T-helper 17 cell (primary cell): ENCODE data around the gene SPON2. TPM values are rescaled to one million over a fixed set of nuclear protein-coding genes. Genes with fewer than 3 reads are reported as not detected.
A peak's percentile ranks its signal among the peaks of the same experiment; 100 is the strongest.

ENCODE experiments used
- ATAC-seq: fragments of 150-1000 bp; cut with Tn5 transposase; 2 replicates; pipeline ENCODE4 v1.10.0; 2021; ENCODE audit warnings: mild to moderate bottlenecking, moderate library complexity
- DNase-seq, 3 donors: peaks; one replicate each; pipeline versions ENCODE4 v3.0.0 to v3.0.0-alpha.2; 2020 to 2021
- H3K9me3 ChIP-seq: one replicate; pipeline ENCODE4 v1.7.0; 2013; ENCODE audit warnings: low read length, mild to moderate bottlenecking; ENCODE audit not compliant: control insufficient read depth, poor library complexity, severe bottlenecking
- H3K27ac Mint-ChIP-seq: one replicate; pipeline ENCODE4 v1.8.0; 2022; ENCODE audit warnings: mild to moderate bottlenecking, moderate library complexity, mixed read lengths
- H3K27me3 Mint-ChIP-seq: one replicate; pipeline ENCODE4 v1.8.0; 2022; ENCODE audit warnings: mixed read lengths
- H3K36me3 Mint-ChIP-seq: one replicate; pipeline ENCODE4 v1.8.0; 2022; ENCODE audit warnings: low read depth, mixed read lengths
- H3K4me1 Mint-ChIP-seq: one replicate; pipeline ENCODE4 v1.8.0; 2022; ENCODE audit warnings: mild to moderate bottlenecking, mixed read lengths
- H3K4me3 Mint-ChIP-seq: one replicate; pipeline ENCODE4 v1.8.0; 2022; ENCODE audit warnings: mild to moderate bottlenecking, moderate library complexity, mixed read lengths
- total RNA-seq, 4 donors: library from RNA in 2 of 4; stranded (reverse) in 2 of 4; gene quantifications; one replicate each; pipeline ENCODE4 v1.2.3 and lab custom pipeline; 2022 to 2026

The SPON2 gene
- total RNA-seq, 2 donors from 2014 or later, result 5.2 to 7.4 TPM

DNA sequence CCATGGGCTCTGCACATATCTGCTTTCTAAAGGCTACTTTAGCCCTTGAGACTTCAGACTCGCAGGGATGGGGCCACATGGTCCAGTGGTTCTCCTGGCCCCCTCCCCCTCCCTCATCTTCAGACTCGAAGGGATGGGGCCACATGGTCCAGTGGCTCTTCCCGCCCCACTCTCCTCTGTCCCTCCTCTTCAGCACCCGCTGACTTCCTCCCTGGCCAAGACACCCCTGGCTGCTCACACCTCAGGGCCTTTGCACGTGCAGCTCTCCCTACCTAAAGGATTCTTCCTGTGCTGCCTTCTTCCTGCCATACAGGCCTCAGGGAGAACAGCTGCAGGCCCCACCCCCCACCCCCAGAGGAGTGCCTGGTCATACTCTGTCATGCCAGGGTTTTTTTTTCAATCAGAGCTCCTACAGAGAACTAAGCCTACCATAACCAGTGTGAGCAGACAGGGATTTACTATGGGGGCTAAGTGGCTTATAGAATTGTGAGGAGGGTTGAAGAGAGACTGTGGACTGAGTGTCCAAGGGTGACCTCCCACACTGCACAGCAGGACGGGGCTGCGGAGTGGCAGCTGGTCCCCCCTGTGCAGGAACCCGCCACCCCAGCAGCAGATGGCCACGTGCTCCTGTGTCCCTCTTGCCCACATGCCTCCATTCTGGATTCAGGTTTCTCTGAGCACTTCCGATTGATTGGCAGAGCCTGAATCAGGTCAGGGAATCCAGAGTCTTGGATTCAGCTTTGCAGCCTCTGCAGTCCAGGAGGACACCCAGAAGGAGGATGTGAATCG lies 6.1 kb upstream of the SPON2 start:
- Mint-ChIP-seq H3K36me3 (peaks cover 4% of the 10 kb centered on the region), H3K4me3 (no peak overlapping the region), H3K27me3 (no peaks in the 10 kb centered on the region), H3K4me1 (peaks cover 6% of the 10 kb centered on the region), H3K27ac (no peak overlapping the region)
- DNase-seq, result no peak
- ATAC-seq, result no peak
- H3K9me3 ChIP-seq, result peaks cover 4% of the 10 kb centered on the region

DNA sequence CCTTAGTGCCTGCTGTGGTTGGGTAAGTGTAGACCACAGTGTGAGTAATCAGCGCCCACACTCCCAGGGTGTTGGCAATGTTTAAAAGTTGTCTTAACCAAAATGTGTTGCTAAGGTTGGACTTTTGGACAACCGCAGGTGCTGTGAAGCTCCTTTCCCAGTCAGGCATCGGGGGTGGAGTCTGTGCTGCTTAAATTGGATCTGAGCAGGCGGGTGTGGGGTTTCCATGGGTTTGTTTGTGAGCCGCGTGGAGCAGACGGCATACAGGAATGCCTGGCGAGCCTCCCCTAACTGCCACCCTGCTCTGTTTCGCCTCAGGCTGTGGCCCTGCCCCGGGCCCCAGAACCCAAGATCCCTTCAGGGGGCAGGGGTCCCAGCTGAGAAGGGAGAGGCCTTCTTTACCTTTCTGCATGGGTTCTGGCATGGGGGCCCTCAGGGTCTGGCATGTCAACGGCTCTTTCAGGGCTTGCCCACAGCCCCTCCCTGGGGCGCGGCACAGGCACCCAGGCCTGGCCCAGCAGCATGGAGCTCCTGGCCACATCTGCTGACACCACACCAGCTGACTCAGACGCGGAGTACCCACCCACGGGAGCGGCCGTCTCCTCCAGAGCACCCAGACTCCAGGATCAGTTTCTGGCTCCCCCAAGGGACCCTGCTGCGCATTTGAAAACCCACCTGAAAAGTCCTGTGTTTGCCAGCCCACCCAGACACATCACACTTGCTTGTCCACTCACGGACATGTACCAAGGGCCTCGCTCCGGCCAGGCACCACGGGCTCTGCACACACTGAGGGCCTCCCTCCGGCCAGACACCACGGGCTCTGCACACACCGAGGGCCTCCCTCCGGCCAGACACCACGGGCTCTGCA lies 5.1 kb upstream of the SPON2 start:
- ATAC-seq, result no peak

DNA sequence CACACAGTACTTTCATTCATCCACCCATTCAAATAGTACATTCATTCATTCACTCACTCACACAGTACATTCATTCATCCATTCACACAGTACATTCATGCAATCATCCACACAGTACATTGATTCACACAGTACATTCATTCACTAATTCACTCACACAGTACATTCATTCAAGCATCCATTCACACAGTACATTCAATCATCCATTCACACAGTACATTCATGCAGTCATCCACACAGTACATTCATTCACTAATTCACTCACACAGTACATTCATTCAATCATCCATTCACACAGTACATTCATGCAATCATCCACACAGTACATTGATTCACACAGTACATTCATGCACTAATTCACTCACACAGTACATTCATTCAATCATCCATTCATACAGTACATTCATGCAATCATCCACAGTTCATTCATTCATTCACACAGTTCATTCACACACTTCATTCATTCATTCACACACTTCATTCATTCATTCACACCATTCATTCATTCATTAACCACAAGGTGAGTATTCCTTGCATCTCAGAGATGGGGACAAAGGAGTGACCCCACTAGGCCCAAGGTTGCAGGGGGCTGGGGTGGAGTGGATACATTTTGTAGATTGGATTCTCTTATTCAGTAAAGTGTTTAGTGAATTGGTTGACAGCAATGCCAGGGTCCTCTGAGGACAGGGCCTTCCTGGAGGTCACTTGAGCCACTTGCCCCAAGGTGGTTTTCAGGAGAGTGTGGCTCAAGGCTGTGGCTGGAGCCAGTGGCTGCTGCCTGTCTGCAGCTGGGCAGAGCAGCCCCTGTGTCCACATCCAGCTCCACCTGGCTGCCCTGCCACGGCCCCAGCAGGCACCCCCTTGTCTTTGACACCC lies 4.3 kb upstream of the SPON2 start:
- ATAC-seq (no peak), DNase-seq (no peak)
- Mint-ChIP-seq H3K27ac (peak overlapping the region; percentile 19), H3K4me3 (no peak overlapping the region), H3K27me3 (no peaks in the 10 kb centered on the region), H3K4me1 (peaks cover 4% of the 10 kb centered on the region), H3K36me3 (peaks cover 4% of the 10 kb centered on the region)
- H3K9me3 ChIP-seq, result peaks cover 4% of the 10 kb centered on the region

More for the DNA sequence above, 5.1 kb upstream of the SPON2 start:
- no peak for DNase-seq
- Mint-ChIP-seq H3K4me1 (peaks cover 4% of the 10 kb centered on the region), H3K27ac (peak overlapping the region; percentile 19), H3K27me3 (no peaks in the 10 kb centered on the region), H3K4me3 (no peak overlapping the region), H3K36me3 (peaks cover 4% of the 10 kb centered on the region)
- peaks cover 4% of the 10 kb centered on the region for H3K9me3 ChIP-seq

DNA sequence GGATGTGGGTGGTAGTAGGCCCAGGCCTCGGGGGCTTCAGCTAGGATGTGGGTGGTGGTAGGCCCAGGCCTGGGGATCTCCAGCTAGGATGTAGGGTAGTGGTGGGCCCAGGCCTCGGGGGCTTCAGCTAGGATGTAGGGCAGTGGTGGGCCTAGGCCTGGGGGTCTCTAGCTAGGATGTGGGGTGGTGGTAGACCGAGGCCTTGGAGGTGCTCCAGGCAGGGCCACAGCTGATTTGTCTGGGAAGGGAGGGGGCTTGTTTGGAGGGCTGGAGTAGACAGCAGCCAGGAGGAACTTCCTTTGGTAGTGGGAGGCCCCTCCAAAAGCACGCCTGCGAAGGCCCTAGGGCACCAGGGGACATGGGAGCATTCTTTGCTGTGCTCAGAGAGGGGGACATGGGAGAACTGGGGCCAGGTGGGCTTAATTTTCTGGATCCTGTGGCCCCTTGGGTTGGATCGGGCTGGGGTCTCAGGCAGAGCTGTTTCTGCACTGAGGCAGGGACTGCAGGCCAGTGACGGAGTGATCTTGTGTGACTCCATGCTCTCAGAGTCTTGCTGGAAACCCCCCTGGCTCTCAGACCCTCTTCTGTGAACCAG lies 3.3 kb upstream of the SPON2 start:
- Mint-ChIP-seq H3K27ac (no peak overlapping the region), H3K4me3 (no peak overlapping the region)
- ATAC-seq, result no peak

DNA sequence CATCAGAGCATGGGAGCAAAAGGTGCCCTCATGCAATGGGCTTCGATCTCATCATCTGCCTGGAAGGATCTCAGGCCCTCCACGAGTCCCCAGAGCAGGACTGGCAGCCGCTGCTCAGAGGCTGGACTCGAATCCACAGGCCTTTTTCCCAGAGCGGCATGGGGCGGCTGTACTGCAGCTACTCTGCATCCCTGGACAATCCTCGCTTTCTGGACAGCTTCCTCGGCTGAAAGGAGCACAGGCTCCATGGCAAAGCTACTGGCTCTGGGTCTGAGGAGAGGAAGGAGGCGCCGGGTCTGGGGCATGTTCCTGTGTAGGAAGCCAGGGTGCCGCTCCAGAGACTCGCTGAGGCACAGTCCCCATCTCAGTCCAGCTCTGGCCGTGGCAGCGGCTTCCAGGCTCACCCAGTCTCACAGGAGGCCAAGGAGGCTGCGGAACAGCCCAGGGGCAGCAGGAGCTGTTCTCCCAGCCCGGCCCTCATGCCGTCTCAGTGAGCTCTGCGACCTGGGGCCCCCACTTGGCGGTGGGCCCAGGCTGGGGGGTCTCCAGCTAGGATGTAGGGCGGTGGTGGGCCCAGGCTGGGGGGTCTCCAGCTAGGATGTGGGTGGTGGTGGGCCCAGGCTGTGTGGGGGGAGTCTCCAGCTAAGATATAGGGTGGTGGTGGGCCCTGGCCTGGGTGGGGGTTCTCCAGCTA lies 2.7 kb upstream of the SPON2 start:
- H3K36me3 Mint-ChIP-seq, result peaks cover 4% of the 10 kb centered on the region
- peaks cover 9% of the 10 kb centered on the region for H3K27me3 Mint-ChIP-seq
- H3K9me3 ChIP-seq, result no peaks in the 10 kb centered on the region
- no peak overlapping the region for H3K4me3 Mint-ChIP-seq
- DNase-seq (no peak), ATAC-seq (no peak)
- peak overlapping the region; percentile 27 for H3K27ac Mint-ChIP-seq
- H3K4me1 Mint-ChIP-seq, result peaks cover 10% of the 10 kb centered on the region

More for the DNA sequence above, 3.3 kb upstream of the SPON2 start:
- Mint-ChIP-seq H3K4me1 (peaks cover 10% of the 10 kb centered on the region), H3K36me3 (peaks cover 4% of the 10 kb centered on the region), H3K27me3 (peaks cover 5% of the 10 kb centered on the region)
- H3K9me3 ChIP-seq, result peaks cover 1% of the 10 kb centered on the region
- no peak for DNase-seq

DNA sequence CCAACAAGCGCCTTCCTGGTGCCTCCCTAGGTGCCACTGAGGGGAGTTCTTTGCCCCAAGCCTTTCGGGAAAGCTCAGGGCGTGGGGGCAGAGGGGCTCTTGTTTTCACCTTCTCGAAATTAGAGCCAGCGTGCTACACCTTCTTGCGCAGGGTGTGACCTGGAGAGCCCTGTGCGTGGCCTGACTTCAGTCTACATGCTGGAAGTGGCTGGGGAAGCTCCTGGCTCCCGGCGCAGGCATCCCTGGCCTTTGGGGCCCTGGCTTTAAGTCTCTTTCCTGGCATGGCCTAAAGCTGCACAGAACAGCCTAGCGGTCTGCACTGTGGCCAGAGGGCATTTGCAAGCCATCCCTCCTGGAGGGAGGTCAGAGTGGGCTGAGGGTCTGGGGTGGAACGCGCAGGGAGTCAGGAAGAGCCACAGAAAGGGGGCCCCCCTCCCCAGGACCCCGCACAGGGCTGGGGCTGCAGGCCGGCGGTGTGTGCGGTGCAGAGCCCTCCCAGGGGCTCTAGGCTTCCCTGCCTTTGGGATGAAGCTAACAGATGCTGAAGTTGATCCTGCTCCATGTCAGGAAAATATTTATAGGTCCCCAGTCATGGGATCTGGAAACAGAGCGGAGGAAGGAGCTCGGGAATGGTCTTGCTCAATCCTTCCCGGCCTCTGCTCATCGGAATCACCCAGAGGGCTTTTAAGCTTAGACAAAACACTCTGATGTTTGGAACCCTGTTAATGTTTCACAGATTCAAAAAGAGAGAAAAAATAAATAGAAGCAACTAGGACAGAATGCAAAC lies 781 bp upstream of the SPON2 start:
- no peak overlapping the region for H3K27ac Mint-ChIP-seq
- DNase-seq, result no peak
- H3K36me3 Mint-ChIP-seq, result peaks cover 4% of the 10 kb centered on the region
- no peak for ATAC-seq
- peaks cover 16% of the 10 kb centered on the region for H3K27me3 Mint-ChIP-seq
- no peaks in the 10 kb centered on the region for H3K9me3 ChIP-seq
- H3K4me3 Mint-ChIP-seq, result peak overlapping the region; percentile 79
- H3K4me1 Mint-ChIP-seq, result peaks cover 13% of the 10 kb centered on the region

DNA sequence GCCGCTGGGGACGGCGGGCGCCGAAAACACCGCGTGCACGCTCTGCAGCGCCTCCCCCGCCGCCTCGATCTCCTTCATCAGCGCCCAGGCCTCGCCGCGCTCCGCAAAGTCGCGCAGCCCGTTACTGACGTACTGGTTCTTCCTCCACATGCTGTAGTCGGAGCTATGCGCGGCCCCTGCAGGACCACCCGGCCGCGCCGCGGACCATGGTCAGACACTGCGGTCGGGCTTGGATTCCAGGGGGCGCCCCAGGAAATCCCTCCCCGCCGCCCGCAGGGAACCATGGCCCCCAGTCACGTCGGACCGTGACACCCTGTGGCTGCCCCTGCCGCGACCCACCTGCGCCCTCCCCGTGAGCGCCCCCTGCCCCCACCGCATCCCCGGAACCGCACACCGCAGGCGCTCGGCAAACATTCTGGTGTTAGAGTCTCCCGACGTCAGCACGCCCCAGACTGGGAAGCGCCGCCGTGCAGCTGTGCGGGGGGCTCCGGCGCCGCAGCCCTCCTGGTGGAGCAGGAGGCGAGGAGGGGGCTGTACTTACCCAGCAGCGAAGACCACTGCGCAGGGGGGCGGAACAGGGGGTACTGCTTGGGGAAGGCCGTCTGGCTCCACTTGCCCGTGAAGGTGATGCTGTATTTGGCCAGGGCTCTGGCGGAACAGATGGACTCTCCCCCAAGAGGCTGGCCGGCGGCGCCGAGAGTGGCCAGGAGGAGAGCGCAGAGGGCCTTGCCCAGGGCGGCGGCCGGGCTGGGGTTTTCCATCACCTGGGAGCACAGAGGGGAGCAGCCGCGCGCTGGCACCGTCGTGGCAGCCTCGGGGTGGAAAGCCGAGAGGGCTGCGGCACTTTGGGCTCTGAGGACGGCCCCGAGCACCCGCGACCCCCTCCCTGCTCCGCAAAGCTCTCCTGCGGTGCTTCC lies 814 bp downstream of the SPON2 start:
- peaks cover 16% of the 10 kb centered on the region for H3K27me3 Mint-ChIP-seq
- DNase-seq (peak; percentile 38 to 49 (median 41)), ATAC-seq (peak; percentile 43)
- H3K4me1 Mint-ChIP-seq, result peaks cover 23% of the 10 kb centered on the region
- no peak overlapping the region for H3K27ac Mint-ChIP-seq
- H3K4me3 Mint-ChIP-seq, result peak overlapping the region; percentile 87
- H3K9me3 ChIP-seq, result no peaks in the 10 kb centered on the region
- peaks cover 3% of the 10 kb centered on the region for H3K36me3 Mint-ChIP-seq

DNA sequence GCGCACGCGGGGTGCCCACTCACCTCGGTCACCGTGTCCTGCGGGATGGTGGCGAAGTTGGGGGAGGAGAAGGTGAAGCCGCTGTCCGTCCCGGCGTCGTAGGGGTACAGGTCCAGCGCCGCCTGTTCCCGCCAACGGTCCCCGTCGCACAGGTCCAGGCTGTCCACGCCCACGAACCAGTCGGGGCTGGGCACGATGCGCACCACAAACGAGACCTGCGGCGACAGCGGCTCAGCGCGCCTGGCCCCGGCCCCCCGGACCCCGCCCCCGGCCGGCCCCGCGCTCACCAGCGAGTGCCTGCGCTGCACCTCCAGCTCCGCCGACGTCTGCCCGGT lies 1.4 kb downstream of the SPON2 start:
- ATAC-seq (no peak), DNase-seq (no peak)
- H3K9me3 ChIP-seq, result no peaks in the 10 kb centered on the region
- Mint-ChIP-seq H3K36me3 (no peaks in the 10 kb centered on the region), H3K4me1 (peaks cover 21% of the 10 kb centered on the region), H3K27me3 (peaks cover 16% of the 10 kb centered on the region), H3K27ac (no peak overlapping the region), H3K4me3 (peak overlapping the region; percentile 87)

DNA sequence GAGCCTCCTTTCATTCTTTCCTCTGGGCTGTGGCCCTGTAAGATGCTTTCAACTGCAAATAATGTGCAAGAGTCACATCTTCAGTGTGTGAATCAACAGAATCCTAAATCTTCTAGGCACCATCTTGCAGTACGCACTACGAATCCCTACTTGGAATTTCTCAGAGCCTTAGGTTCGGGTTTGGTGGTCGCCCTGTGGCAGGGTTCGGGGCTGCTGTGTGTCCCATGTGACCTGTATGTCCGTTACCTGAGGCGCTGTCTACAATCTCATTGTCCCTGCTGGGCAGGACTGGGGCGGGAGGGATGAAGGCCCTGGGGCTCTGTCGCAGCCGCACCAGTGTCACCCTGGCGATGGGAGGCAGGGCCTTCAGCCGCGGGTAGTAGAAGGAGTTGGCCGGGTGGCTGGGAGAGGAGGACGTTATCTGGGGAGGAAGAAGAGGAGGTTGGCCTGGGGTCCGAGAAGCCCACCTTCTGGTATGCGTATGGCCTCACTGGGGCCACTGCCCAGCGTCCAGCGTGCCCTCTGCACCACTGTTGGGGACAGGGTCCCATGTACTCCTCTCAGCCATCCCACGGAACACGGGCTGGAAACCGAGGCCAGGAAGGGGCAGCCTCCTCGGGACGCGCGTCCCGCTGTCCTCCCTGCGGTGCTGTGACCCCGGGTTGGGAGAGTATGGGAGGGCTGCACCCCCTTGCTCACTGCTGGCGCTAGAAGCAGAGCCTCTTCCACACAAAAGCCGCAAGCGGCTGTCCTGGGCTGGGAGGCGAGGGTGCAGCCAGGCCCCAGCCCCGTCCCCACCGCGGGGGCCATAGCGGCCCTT lies 2.0 kb downstream of the SPON2 start:
- ATAC-seq (no peak), DNase-seq (no peak)
- no peaks in the 10 kb centered on the region for H3K9me3 ChIP-seq
- peaks cover 21% of the 10 kb centered on the region for H3K4me1 Mint-ChIP-seq
- H3K36me3 Mint-ChIP-seq, result no peaks in the 10 kb centered on the region
- H3K4me3 Mint-ChIP-seq, result no peak overlapping the region
- no peak overlapping the region for H3K27ac Mint-ChIP-seq
- H3K27me3 Mint-ChIP-seq, result peaks cover 16% of the 10 kb centered on the region

DNA sequence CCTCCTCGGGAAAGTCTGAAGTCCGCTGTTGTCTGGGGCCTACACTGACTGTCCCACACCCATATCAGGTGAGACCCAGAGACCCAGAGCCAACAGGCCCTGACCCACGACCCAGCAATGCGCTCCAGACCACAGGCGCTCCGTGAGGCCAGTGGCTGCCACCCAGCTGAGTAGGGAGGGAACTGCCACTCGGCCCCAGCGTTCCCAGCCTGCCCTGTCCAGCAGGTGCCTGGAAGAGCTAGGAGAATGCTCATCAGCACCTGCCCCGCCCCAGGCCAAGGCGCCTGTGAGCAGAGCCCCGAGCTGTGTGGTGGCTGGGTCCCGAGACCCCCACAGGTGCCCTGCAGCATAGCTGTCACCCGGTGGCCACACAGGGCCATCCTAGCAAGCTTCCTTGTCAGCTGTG lies 2.7 kb downstream of the SPON2 start:
- H3K36me3 Mint-ChIP-seq, result no peaks in the 10 kb centered on the region
- no peak for ATAC-seq
- no peaks in the 10 kb centered on the region for H3K9me3 ChIP-seq
- DNase-seq, result no peak
- H3K4me1 Mint-ChIP-seq, result peaks cover 21% of the 10 kb centered on the region
- no peak overlapping the region for H3K27ac Mint-ChIP-seq
- H3K4me3 Mint-ChIP-seq, result no peak overlapping the region
- H3K27me3 Mint-ChIP-seq, result peaks cover 16% of the 10 kb centered on the region
